ENCODE results near the gene GPR55. TPM values are rescaled to one million over a fixed set of nuclear protein-coding genes. Genes with fewer than 3 reads are reported as not detected.

Gene GPR55
- total and polyA plus RNA-seq, 10 of the 15 experiments (the other 5 are each of a cell fraction or from before 2014, with no cell fraction given), result 2.1 to 30.1 (median 16.2) TPM

- Histone ChIP-seq H3K36me3 (ENCODE audit: control insufficient read depth in 2 of 2, insufficient read depth in 2 of 2, low read length in 1 of 2) (no peaks in the 10 kb centered on the region), H2AFZ (ENCODE audit: control insufficient read depth, low read depth, low read length) (no peak overlapping the region), H3K9ac (ENCODE audit: control insufficient read depth, insufficient read depth, low read length) (no peak overlapping the region), H3K27me3 (replicated peaks in 1 of 2; ENCODE audit: control insufficient read depth in 2 of 2, insufficient read depth in 2 of 2, low read length in 1 of 2) (no peaks in the 10 kb centered on the region; a peak in 2 of 4 replicates), H3K79me2 (ENCODE audit: control insufficient read depth, insufficient read depth, low read length) (peaks cover 7% of the 10 kb centered on the region), H3K27ac (ENCODE audit: control insufficient read depth, insufficient read depth) (no peak overlapping the region), H3K4me1 (ENCODE audit: control insufficient read depth, insufficient read depth, low read length) (peaks cover 38% of the 10 kb centered on the region), H3K9me3 (replicated peaks; ENCODE audit: control insufficient read depth, insufficient read depth, low read length) (no peaks in the 10 kb centered on the region), H3K4me3 (peak overlapping the region; percentile 97; the same call in 1 of the 2 replicates), H3K4me2 (ENCODE audit: control insufficient read depth, insufficient read depth) (peak overlapping the region; percentile 31; the same call in 1 of the 2 replicates), H4K20me1 (ENCODE audit: control insufficient read depth, insufficient read depth) (no peaks in the 10 kb centered on the region)
- SMC1A ChIA-PET (ENCODE audit: uncharacterized antibody, unreplicated experiment), result interaction anchor here (0.6 to 1.6 kb wide), 10 partner anchors 10 to 120 kb away, joined by 3 to 6 read pairs (median 4); no protein-coding TSS in a partner anchor
- ATAC-seq (no peak), DNase-seq (ENCODE audit: low read depth, low spot score) (no peak), FAIRE-seq (no peak)
- WGBS (ENCODE audit: insufficient coverage, insufficient replicate concordance, low lambda C conversion rate, missing lambda C conversion rate), result 49% methylated on average over 13 of the region's 13 CpGs
- CTCF ChIA-PET, result interaction anchor here (0.7 to 4.9 kb wide), 17 partner anchors 12 to 185 kb away, joined by 3 to 25 read pairs (median 4); partner anchors contain the start of gene GPR55
- TF ChIP-seq HDGF (IDR thresholded peaks at IDR 0.05) (no peak), RELB (IDR thresholded peaks at IDR 0.05; ENCODE audit: low read depth) (no peak), ZNF207 (IDR thresholded peaks at IDR 0.05; ENCODE audit: borderline replicate concordance) (no peak), MEF2B (IDR thresholded peaks at IDR 0.05; ENCODE audit: partially characterized antibody, poor library complexity, severe bottlenecking) (no peak), EP300 (IDR thresholded peaks at IDR 0.05; ENCODE audit: borderline replicate concordance in 1 of 2, control insufficient read depth in 1 of 2, low read depth in 2 of 2, low read length in 2 of 2) (no peak), SP1 (IDR thresholded peaks at IDR 0.05; ENCODE audit: low read depth, low read length) (no peak), SMAD1 (IDR thresholded peaks at IDR 0.05; ENCODE audit: low read depth, partially characterized antibody) (no peak), SMARCA5 (IDR thresholded peaks at IDR 0.05) (no peak), FOXK2 (IDR thresholded peaks at IDR 0.05) (no peak), RUNX3 (IDR thresholded peaks at IDR 0.05; ENCODE audit: low read length) (no peak), SPI1 (IDR thresholded peaks at IDR 0.05; ENCODE audit: borderline replicate concordance, insufficient read depth, low read depth, low read length) (no peak), DPF2 (IDR thresholded peaks at IDR 0.05) (no peak), IKZF2 (IDR thresholded peaks at IDR 0.05) (no peak), MXI1 (IDR thresholded peaks at IDR 0.05; ENCODE audit: low read depth, low read length) (no peak), PAX8 (IDR thresholded peaks at IDR 0.05) (no peak)
- TF ChIP-seq, protein P1, sequence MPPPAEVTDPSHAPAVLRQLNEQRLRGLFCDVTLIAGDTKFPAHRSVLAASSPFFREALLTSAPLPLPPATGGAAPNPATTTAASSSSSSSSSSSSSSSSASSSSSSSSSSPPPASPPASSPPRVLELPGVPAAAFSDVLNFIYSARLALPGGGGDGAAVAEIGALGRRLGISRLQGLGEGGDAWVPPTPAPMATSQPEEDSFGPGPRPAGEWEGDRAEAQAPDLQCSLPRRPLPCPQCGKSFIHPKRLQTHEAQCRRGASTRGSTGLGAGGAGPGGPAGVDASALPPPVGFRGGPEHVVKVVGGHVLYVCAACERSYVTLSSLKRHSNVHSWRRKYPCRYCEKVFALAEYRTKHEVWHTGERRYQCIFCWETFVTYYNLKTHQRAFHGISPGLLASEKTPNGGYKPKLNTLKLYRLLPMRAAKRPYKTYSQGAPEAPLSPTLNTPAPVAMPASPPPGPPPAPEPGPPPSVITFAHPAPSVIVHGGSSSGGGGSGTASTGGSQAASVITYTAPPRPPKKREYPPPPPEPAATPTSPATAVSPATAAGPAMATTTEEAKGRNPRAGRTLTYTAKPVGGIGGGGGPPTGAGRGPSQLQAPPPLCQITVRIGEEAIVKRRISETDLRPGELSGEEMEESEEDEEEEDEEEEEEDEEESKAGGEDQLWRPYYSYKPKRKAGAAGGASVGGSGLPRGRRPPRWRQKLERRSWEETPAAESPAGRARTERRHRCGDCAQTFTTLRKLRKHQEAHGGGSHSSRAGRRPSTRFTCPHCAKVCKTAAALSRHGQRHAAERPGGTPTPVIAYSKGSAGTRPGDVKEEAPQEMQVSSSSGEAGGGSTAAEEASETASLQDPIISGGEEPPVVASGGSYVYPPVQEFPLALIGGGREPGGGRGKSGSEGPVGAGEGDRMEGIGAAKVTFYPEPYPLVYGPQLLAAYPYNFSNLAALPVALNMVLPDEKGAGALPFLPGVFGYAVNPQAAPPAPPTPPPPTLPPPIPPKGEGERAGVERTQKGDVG (CRISPR knock-in tag; IDR thresholded peaks at IDR 0.05), result no peak
- TF ChIP-seq, protein P2, sequence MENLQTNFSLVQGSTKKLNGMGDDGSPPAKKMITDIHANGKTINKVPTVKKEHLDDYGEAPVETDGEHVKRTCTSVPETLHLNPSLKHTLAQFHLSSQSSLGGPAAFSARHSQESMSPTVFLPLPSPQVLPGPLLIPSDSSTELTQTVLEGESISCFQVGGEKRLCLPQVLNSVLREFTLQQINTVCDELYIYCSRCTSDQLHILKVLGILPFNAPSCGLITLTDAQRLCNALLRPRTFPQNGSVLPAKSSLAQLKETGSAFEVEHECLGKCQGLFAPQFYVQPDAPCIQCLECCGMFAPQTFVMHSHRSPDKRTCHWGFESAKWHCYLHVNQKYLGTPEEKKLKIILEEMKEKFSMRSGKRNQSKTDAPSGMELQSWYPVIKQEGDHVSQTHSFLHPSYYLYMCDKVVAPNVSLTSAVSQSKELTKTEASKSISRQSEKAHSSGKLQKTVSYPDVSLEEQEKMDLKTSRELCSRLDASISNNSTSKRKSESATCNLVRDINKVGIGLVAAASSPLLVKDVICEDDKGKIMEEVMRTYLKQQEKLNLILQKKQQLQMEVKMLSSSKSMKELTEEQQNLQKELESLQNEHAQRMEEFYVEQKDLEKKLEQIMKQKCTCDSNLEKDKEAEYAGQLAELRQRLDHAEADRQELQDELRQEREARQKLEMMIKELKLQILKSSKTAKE (IDR thresholded peaks at IDR 0.05; ENCODE audit: low read depth, poor library complexity, severe bottlenecking), result no peak
- RAD21 ChIA-PET (ENCODE audit: unreplicated experiment), result interaction anchor here (0.9 to 1.5 kb wide), 6 partner anchors 8 to 121 kb away, joined by 3 to 5 read pairs (median 3); partner anchors contain the start of gene GPR55
- intact Hi-C loops (cut with micrococcal nuclease; ENCODE audit: unreplicated experiment), result no loop called here
- in situ Hi-C loops (cut with MboI), result no loop called here
- POLR2A ChIA-PET, result interaction anchor here (0.8 to 1.4 kb wide), 4 partner anchors 9 to 95 kb away, joined by 3 to 5 read pairs (median 3); partner anchors contain the start of gene GPR55
- BruUV-seq (replicated peaks), result no TSS peak
These were observed 58.1 kb downstream of the GPR55 start for GRCh38 chr2:230866756-230867523.
